ENCODE data around the gene UBTF. TPM values are rescaled to one million over a fixed set of nuclear protein-coding genes. Genes with fewer than 3 reads are reported as not detected.

The UBTF gene
- total RNA-seq, 4 donors from 2014 or later = 36.2 to 64.3 (median 46.0) TPM

DNA sequence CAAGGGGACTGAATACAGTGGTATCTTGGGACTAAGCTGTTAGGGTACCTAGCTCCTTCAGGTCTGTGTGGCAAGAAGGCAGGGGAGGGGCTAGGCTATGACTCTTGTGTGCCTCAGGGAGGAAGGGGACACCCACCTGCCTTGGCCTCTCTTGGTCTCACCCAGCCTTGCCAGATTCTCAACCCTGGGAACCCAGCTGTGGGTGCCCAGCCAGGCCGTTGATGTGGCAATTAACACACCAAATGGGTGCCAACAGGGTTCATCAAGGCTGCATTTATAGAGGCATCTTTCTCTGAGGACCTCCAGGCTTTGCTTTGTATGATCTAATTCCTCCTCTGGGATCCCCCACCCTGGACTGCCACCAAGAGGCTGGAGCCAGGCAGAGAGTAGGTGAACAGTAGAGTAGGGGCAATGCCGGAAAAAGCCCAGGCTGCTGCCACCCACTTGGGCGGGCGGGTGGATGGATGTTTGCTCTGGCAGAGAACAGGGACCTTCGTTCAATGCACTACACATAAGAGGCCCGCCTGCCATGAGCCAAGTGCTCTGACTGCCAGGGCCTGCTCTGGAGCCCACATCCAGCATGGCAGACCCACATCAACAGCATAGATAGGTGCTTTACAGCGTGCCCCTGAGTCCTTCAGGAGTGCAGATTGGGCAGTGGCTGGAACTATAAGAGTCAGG lies 52.2 kb downstream of the UBTF start:
- Histone ChIP-seq H3K9me3 (no peaks in the 10 kb centered on the region), H3K27ac (peak overlapping the region in 1 of 4 donors; percentile 99), H3K4me1 (peaks cover 19 to 34% of the 10 kb centered on the region in 2 donors), H3K36me3 (peaks cover 0 to 2% of the 10 kb centered on the region in 2 donors), H3K27me3 (no peaks in the 10 kb centered on the region), H3K4me3 (no peak overlapping the region)
- DNase-seq (no peak), ATAC-seq (no peak)
- in situ Hi-C loops (cut with MboI; ENCODE audit: low sequenced_read_pairs in 4 of 4) = loop anchor here in 1 of 4 donors (25.0 kb wide), 1 partner anchor 255 kb away; the partner anchor contains the start of gene MPP2
- no peak for TF ChIP-seq POLR2A (IDR thresholded peaks at IDR 0.05)
- intact Hi-C loops (cut with DNase I; ENCODE audit: low total_unique reads) = no loop called here

GRCh38 chr17:44164476-44164875 lies 55.0 kb downstream of the UBTF start:
- peaks cover 4 to 15% of the 10 kb centered on the region in 2 donors for H3K4me1 ChIP-seq
- intact Hi-C loops (cut with DNase I; ENCODE audit: low total_unique reads) = no loop called here

GRCh38 chr17:44159519-44160210 lies 59.8 kb downstream of the UBTF start:
- no peaks in the 10 kb centered on the region for H3K36me3 ChIP-seq
- no peak overlapping the region for H3K4me3 ChIP-seq
- no peak overlapping the region for H3K27ac ChIP-seq
- no peaks in the 10 kb centered on the region for H3K9me3 ChIP-seq
- ATAC-seq (no peak), DNase-seq (no peak)
- intact Hi-C loops (cut with DNase I; ENCODE audit: low total_unique reads) = no loop called here
- no peaks in the 10 kb centered on the region for H3K4me1 ChIP-seq
- no peak for TF ChIP-seq POLR2A (IDR thresholded peaks at IDR 0.05)
- TF ChIP-seq, protein P1, sequence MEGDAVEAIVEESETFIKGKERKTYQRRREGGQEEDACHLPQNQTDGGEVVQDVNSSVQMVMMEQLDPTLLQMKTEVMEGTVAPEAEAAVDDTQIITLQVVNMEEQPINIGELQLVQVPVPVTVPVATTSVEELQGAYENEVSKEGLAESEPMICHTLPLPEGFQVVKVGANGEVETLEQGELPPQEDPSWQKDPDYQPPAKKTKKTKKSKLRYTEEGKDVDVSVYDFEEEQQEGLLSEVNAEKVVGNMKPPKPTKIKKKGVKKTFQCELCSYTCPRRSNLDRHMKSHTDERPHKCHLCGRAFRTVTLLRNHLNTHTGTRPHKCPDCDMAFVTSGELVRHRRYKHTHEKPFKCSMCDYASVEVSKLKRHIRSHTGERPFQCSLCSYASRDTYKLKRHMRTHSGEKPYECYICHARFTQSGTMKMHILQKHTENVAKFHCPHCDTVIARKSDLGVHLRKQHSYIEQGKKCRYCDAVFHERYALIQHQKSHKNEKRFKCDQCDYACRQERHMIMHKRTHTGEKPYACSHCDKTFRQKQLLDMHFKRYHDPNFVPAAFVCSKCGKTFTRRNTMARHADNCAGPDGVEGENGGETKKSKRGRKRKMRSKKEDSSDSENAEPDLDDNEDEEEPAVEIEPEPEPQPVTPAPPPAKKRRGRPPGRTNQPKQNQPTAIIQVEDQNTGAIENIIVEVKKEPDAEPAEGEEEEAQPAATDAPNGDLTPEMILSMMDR (IDR thresholded peaks at IDR 0.05 in 4 of 5, conservative IDR thresholded peaks at IDR 0.05 in 1 of 5) = no peak
- in situ Hi-C loops (cut with MboI; ENCODE audit: low sequenced_read_pairs in 4 of 4) = loop anchor here in 1 of 4 donors (25.0 kb wide), 1 partner anchor 247 kb away; the partner anchor contains the start of gene MPP2
- H3K27me3 ChIP-seq = no peaks in the 10 kb centered on the region

More at GRCh38 chr17:44164476-44164875, 55.0 kb downstream of the UBTF start:
- H3K27ac ChIP-seq = no peak overlapping the region
- H3K4me3 ChIP-seq = no peak overlapping the region
- TF ChIP-seq, protein P1 (IDR thresholded peaks at IDR 0.05 in 4 of 5, conservative IDR thresholded peaks at IDR 0.05 in 1 of 5) = no peak
- TF ChIP-seq POLR2A (IDR thresholded peaks at IDR 0.05) = no peak
- H3K27me3 ChIP-seq = no peaks in the 10 kb centered on the region
- no peaks in the 10 kb centered on the region for H3K9me3 ChIP-seq
- in situ Hi-C loops (cut with MboI; ENCODE audit: low sequenced_read_pairs in 4 of 4) = loop anchor here in 1 of 4 donors (25.0 kb wide), 1 partner anchor 252 kb away; the partner anchor contains the start of gene MPP2
- ATAC-seq (no peak), DNase-seq (no peak)
- H3K36me3 ChIP-seq = no peaks in the 10 kb centered on the region

DNA sequence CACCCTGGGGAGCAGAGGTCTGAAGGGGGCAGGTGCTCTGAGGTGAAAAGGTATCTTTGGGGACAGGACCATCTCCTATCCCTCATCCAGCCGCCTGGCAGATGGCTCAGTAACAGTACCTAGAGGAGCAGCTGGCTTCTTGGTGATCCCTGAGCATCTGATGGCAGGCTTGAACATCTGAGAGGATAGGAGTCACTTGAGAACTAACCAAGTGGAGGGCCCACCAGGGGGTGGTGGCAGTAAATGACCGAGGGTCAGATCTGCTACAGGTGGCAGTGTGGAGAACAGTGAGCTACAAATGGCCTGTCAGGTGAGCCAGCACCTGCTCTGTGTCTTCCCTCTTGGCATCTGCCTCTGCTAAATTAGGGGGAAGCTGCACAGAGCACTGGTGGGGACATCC lies 64.0 kb downstream of the UBTF start:
- Histone ChIP-seq H3K27ac (no peak overlapping the region), H3K9me3 (no peaks in the 10 kb centered on the region), H3K4me3 (no peak overlapping the region), H3K36me3 (no peaks in the 10 kb centered on the region), H3K27me3 (no peaks in the 10 kb centered on the region), H3K4me1 (no peaks in the 10 kb centered on the region)
- no peak for TF ChIP-seq POLR2A (IDR thresholded peaks at IDR 0.05)
- TF ChIP-seq, protein P1 (IDR thresholded peaks at IDR 0.05 in 4 of 5, conservative IDR thresholded peaks at IDR 0.05 in 1 of 5) = no peak
- ATAC-seq = no peak
- in situ Hi-C loops (cut with MboI; ENCODE audit: low sequenced_read_pairs in 4 of 4) = loop anchor here in 1 of 4 donors (25.0 kb wide), 1 partner anchor 243 kb away; the partner anchor contains the start of gene MPP2
- no peak for DNase-seq
- intact Hi-C loops (cut with DNase I; ENCODE audit: low total_unique reads) = no loop called here

Small RNAs within 50 kb of the gene (microRNA-seq; reads per million reads assigned to microRNA genes)
- 0 reads per million in 2 donors for gene MIR6782 (ENCODE audit: borderline replicate concordance in 2 of 2)

Other genes with a start within 250 kb of the UBTF start
- 1 to 10 TPM in 1 of 4 donors, under 1 TPM in 3; 0.13 to 1.2 (median 0.34) TPM for gene NAGS, start 215.1 kb downstream of the UBTF start, total RNA-seq
- gene TMEM101, start 204.7 kb downstream of the UBTF start, total RNA-seq = 10 to 100 TPM; 28.8 to 38.3 (median 36.4) TPM
- gene LSM12, start 153.0 kb downstream of the UBTF start, total RNA-seq = 10 to 100 TPM; 41.6 to 79.0 (median 56.5) TPM
- 10 to 100 TPM; 30.5 to 40.5 (median 36.4) TPM for gene G6PC3, start 148.9 kb downstream of the UBTF start, total RNA-seq
- 100 to 1,000 TPM in 2 of 4 donors, 10 to 100 TPM in 2; 36.5 to 301 (median 88.0) TPM for gene HDAC5, start 96.0 kb downstream of the UBTF start, total RNA-seq
- gene HROB, start 77.7 kb downstream of the UBTF start, total RNA-seq = 1 to 10 TPM in 3 of 4 donors, under 1 TPM in 1; 0.97 to 7.4 (median 1.9) TPM
- 100 to 1,000 TPM in 1 of 4 donors, 10 to 100 TPM in 3; 13.2 to 134 (median 34.2) TPM for gene ASB16, start 49.0 kb downstream of the UBTF start, total RNA-seq
- gene TMUB2, start 32.7 kb downstream of the UBTF start, total RNA-seq = 10 to 100 TPM; 25.6 to 34.7 (median 27.4) TPM
- 10 to 100 TPM; 39.3 to 46.0 (median 40.6) TPM for gene ATXN7L3, start 19.8 kb downstream of the UBTF start, total RNA-seq
- gene SLC4A1, start 48.5 kb upstream of the UBTF start, total RNA-seq = under 1 TPM in 2 of 4 donors, not detected in 2; 0.11 to 0.20 TPM
- gene RUNDC3A, start 88.9 kb upstream of the UBTF start, total RNA-seq = not detected
- gene SLC25A39, start 105.1 kb upstream of the UBTF start, total RNA-seq = 10 to 100 TPM; 36.7 to 44.2 (median 38.4) TPM
- gene GRN, start 125.6 kb upstream of the UBTF start, total RNA-seq = 100 to 1,000 TPM in 2 of 4 donors, 10 to 100 TPM in 2; 64.2 to 111 (median 87.1) TPM
- under 1 TPM in 3 of 4 donors, not detected in 1; 0.10 to 0.47 (median 0.23) TPM for gene FAM171A2, start 144.2 kb upstream of the UBTF start, total RNA-seq
- gene ITGA2B, start 170.0 kb upstream of the UBTF start, total RNA-seq = under 1 TPM in 1 of 4 donors, not detected in 3; 0.33 TPM

Data from gastrocnemius medialis (tissue), 4 donors.